Smooth muscle cell (in vitro differentiated cells): ENCODE results near the gene EVPLL. TPM values are rescaled to one million over a fixed set of nuclear protein-coding genes. Genes with fewer than 3 reads are reported as not detected.
"Not testable (repeated sequence)": the region's sequence is repeated elsewhere in the genome, so short reads cannot be mapped to it uniquely, and the experiment has no call there.

Source experiments
- DNase-seq: peaks from one replicate; lab custom pipeline; 2025; ENCODE audit not compliant: unreplicated experiment; lab: John Stamatoyannopoulos, UW
- H2AFZ ChIP-seq: fragments of 200-600 bp; sonication (generic); 2 replicates; pipeline ENCODE4 v1.6.0; 2016; ENCODE audit warnings: antibody characterized with exemption, low read depth, mild to moderate bottlenecking
- H3F3A ChIP-seq: fragments of 200-600 bp; sonication (generic); 2 replicates; pipeline ENCODE4 v1.6.0; 2017; ENCODE audit warnings: antibody characterized with exemption, low read depth
- H3K27ac ChIP-seq: fragments of 200-600 bp; sonication (generic); 2 replicates; pipeline ENCODE4 v1.5.1; 2016; ENCODE audit warnings: low read depth, mild to moderate bottlenecking
- H3K27me3 ChIP-seq: fragments of 200-600 bp; sonication (generic); 2 replicates; pipeline ENCODE4 v1.6.1; 2016; ENCODE audit warnings: low read depth, mild to moderate bottlenecking
- H3K36me3 ChIP-seq: fragments of 200-600 bp; sonication (generic); 2 replicates; pipeline ENCODE4 v1.5.1; 2016; ENCODE audit warnings: low read depth
- H3K4me1 ChIP-seq: fragments of 200-600 bp; sonication (generic); 2 replicates; pipeline ENCODE4 v1.5.1; 2016; ENCODE audit warnings: low read depth
- H3K4me2 ChIP-seq: fragments of 200-600 bp; sonication (generic); 2 replicates; pipeline ENCODE4 v1.6.0; 2016; ENCODE audit warnings: mild to moderate bottlenecking
- H3K4me3 ChIP-seq: fragments of 200-600 bp; sonication (generic); 2 replicates; pipeline ENCODE4 v1.5.1; 2016; ENCODE audit warnings: mild to moderate bottlenecking
- H3K79me2 ChIP-seq: fragments of 200-600 bp; sonication (generic); 2 replicates; pipeline ENCODE4 v1.6.0; 2016; ENCODE audit warnings: low read depth, mild to moderate bottlenecking
- H3K9ac ChIP-seq: fragments of 200-600 bp; sonication (generic); 2 replicates; pipeline ENCODE4 v1.6.0; 2016; ENCODE audit warnings: low read depth
- H3K9me3 ChIP-seq: fragments of 200-600 bp; sonication (generic); replicated peaks from 2 replicates; pipeline ENCODE4 v1.5.1; 2016; ENCODE audit warnings: low read depth
- H4K20me1 ChIP-seq: fragments of 200-600 bp; sonication (generic); 2 replicates; pipeline ENCODE4 v1.6.0; 2016; ENCODE audit warnings: low read depth
- WGBS: methylation state at CpG from one replicate; pipeline ENCODE4 v1.1.7; 2016; ENCODE audit warnings: low lambda C conversion rate; 5-methylcytosine and 5-hydroxymethylcytosine counted together
- polyA plus RNA-seq: library from polyadenylated mRNA; unstranded; fragments of >200 nt; fragmentation: Nextera tagmentation; extraction: Ambion mirVana; gene quantifications from 2 replicates; pipeline ENCODE4 v1.2.1, GENCODE V29; 2016
- total RNA-seq: library from RNA; depleted of rRNA; stranded (reverse); fragments of >200 nt; gene quantifications from 2 replicates; pipeline ENCODE4 v1.2.3, GENCODE V29; 2014
- TF ChIP-seq, protein P1 (sequence below): fragments of 200-600 bp; sonication (generic); IDR thresholded peaks from 2 replicates; pipeline ENCODE4 v1.5.1; 2017; ENCODE audit warnings: borderline replicate concordance, mild to moderate bottlenecking, antibody characterized with exemption; ENCODE audit not compliant: insufficient read depth, poor library complexity, severe bottlenecking

EVPLL gene
- total and polyA plus RNA-seq, 2 experiments from 2014 or later, result not detected

DNA sequence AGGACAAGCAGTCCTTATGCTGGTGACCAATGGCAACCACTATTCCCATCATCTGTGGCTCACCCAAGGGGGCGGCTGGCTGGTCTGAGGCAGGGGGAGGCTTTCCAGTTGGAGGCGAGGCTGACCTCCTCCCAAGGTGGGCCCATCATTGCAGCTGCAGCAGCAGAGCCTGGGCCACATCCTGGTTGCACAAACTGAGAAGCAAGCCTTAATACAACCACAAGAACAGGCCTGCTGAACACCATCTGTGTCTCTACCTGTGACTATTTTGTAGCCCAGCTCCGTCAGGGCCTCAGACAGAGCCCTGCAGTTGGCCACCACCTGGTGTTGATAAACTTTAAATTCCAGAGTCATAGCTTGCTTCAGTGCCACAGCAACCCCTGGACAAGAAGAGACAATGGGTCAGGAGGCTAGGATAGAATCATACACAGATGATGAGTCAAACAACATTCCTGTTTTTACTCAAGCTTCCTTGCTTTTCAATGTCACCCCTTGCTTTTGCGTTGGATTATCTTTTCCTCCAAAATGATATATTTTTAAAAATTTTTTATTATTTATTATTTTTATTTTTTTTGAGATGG lies 44.6 kb upstream of the EVPLL start:
- Histone ChIP-seq H3K4me1 (no peaks in the 10 kb centered on the region), H3K79me2 (no peaks in the 10 kb centered on the region), H3K36me3 (no peaks in the 10 kb centered on the region), H3K27me3 (no peaks in the 10 kb centered on the region), H3K4me3 (no peak overlapping the region), H3K9me3 (no peaks in the 10 kb centered on the region), H3K4me2 (no peak overlapping the region), H3K9ac (no peak overlapping the region), H2AFZ (no peak overlapping the region), H3F3A (no peaks in the 10 kb centered on the region), H3K27ac (no peak overlapping the region), H4K20me1 (peaks cover 5% of the 10 kb centered on the region)
- TF ChIP-seq, protein P1, sequence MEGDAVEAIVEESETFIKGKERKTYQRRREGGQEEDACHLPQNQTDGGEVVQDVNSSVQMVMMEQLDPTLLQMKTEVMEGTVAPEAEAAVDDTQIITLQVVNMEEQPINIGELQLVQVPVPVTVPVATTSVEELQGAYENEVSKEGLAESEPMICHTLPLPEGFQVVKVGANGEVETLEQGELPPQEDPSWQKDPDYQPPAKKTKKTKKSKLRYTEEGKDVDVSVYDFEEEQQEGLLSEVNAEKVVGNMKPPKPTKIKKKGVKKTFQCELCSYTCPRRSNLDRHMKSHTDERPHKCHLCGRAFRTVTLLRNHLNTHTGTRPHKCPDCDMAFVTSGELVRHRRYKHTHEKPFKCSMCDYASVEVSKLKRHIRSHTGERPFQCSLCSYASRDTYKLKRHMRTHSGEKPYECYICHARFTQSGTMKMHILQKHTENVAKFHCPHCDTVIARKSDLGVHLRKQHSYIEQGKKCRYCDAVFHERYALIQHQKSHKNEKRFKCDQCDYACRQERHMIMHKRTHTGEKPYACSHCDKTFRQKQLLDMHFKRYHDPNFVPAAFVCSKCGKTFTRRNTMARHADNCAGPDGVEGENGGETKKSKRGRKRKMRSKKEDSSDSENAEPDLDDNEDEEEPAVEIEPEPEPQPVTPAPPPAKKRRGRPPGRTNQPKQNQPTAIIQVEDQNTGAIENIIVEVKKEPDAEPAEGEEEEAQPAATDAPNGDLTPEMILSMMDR, result no peak
- no peak for DNase-seq
- 81% methylated on average over 4 of the region's 4 CpGs for WGBS

DNA sequence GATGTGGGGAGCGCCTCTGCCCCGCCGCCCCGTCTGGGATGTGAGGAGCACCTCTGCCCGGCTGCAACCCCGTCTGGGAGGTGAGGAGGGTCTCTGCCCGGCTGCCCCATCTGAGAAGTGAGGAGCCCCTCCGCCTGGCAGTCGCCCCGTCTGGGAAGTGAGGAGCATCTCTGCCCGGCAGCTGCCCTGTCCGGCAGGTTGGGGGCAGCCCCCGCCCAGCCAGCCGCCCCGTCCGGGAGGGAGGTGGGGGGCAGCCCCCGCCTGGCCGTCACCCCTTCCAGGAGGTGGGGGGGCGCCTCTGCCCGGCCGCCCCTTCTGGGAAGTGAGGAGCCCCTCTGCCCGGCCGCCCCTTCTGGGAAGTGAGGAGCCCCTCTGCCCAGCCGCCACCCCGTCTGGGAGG lies 39.4 kb upstream of the EVPLL start:
- not testable (repeated sequence) for H3K4me3 ChIP-seq, H3K4me1 ChIP-seq, H2AFZ ChIP-seq, H3K9me3 ChIP-seq, H3K79me2 ChIP-seq, H3K36me3 ChIP-seq, H3K27ac ChIP-seq, H3K9ac ChIP-seq, H3F3A ChIP-seq, H4K20me1 ChIP-seq, DNase-seq, H3K4me2 ChIP-seq, H3K27me3 ChIP-seq
- WGBS, result 100% methylated on average over 8 of the region's 25 CpGs

DNA sequence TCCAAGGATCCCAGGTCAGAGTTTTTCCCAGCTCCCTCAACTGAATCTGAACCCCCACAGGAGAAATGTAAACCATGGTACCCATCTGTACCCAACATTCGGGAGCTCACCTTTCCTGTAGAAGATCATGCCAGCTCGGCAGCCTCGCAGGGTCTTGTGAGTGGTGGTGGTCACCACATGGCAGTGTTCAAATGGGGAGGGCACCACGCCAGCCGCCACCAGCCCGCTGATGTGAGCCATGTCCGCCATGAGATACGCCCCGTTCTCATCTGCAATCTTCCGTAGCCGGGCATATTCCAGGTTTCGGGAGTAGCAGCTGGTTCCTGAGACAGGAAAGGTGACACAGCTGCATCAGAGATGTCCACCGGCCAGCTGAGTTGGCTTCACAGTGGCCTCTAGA lies 37.6 kb upstream of the EVPLL start:
- H3K27me3 ChIP-seq, result no peaks in the 10 kb centered on the region

DNA sequence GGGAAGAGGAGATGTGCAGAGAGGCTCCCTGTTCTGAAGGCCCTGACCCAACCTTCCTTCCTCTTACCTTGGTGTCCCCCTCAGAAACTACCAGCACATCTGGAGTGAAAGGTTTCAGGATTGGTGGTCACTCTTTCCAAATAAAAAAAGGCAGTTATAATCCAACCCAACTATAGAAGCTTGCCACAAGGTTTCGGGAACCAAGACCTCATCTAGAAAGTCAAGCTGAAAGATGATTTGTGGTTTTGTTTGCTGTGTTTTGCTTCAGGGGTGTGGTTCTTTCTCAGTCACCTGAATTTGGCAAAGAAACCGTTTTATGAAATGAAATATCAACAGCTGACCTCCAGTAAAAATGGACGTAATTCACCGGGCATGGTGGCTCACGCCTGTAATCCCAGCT lies 33.6 kb upstream of the EVPLL start:
- DNase-seq, result no peak
- H3K4me2 ChIP-seq, result no peak overlapping the region
- TF ChIP-seq, protein P1, result no peak
- H3K27ac ChIP-seq, result no peak overlapping the region
- H3K9me3 ChIP-seq, result no peaks in the 10 kb centered on the region
- H3K36me3 ChIP-seq, result no peaks in the 10 kb centered on the region
- H3K9ac ChIP-seq, result no peak overlapping the region
- H3K4me1 ChIP-seq, result no peaks in the 10 kb centered on the region
- no peaks in the 10 kb centered on the region for H3F3A ChIP-seq
- H3K27me3 ChIP-seq, result no peaks in the 10 kb centered on the region
- no peak overlapping the region for H2AFZ ChIP-seq
- no peaks in the 10 kb centered on the region for H4K20me1 ChIP-seq
- no peak overlapping the region for H3K4me3 ChIP-seq
- WGBS, result 98% methylated on average over 5 of the region's 5 CpGs
- H3K79me2 ChIP-seq, result no peaks in the 10 kb centered on the region

More for the DNA sequence above, 37.6 kb upstream of the EVPLL start:
- Histone ChIP-seq H3K4me3 (no peak overlapping the region), H3K27ac (no peak overlapping the region), H3K9ac (no peak overlapping the region), H3F3A (no peaks in the 10 kb centered on the region), H3K9me3 (no peaks in the 10 kb centered on the region), H3K36me3 (no peaks in the 10 kb centered on the region), H3K79me2 (no peaks in the 10 kb centered on the region), H4K20me1 (no peaks in the 10 kb centered on the region), H2AFZ (no peak overlapping the region), H3K4me2 (no peak overlapping the region), H3K4me1 (no peaks in the 10 kb centered on the region)
- TF ChIP-seq, protein P1, result no peak
- 98% methylated on average over 13 of the region's 13 CpGs for WGBS
- no peak for DNase-seq
